Renal cortex interstitium (tissue), 11 donors: ENCODE results near the gene GAB2. TPM values are rescaled to one million over a fixed set of nuclear protein-coding genes. Genes with fewer than 3 reads are reported as not detected.

ENCODE experiments used
- DNase-seq, 11 donors: peaks; one replicate each; pipeline ENCODE4 v3.0.0-alpha.2; 2013; ENCODE audit warnings: low read depth in 9 of 11, low spot score in 4 of 11; ENCODE audit errors: extremely low read depth in 1 of 11
- polyA plus RNA-seq, 3 donors: library from polyadenylated mRNA; unstranded; fragments of 120-200 nt; gene quantifications; one replicate each; pipeline ENCODE4 v1.2.1, GENCODE V29; 2013; ENCODE audit not compliant: insufficient read length in 3 of 3

The GAB2 gene
- polyA plus RNA-seq, 3 donors, result 16.3 to 18.9 (median 18.8) TPM

- no peak for DNase-seq
Measured at GRCh38 chr11:78432058-78432515, 14.5 kb upstream of the GAB2 start.

- DNase-seq, result no peak
Measured at GRCh38 chr11:78429660-78430059, 12.0 kb upstream of the GAB2 start.

DNA sequence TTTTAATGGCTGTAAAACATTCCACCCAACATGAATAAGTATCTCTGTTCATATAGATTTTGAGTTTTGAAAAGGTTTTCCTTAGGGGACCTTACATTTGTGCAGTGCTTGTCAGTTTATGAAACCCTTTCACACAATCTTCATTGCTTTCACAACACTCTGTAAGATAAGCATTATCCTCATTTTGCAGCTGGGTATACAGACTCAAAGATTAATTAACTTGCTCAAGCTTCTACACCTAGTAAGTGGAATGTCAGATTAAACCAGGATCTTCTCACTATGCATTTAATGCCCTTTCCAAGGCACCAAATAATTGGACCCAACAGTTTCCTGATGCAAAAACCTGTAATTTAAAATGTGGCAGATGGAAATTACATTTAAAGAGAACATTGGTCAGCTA, 11.6 kb upstream of the GAB2 start:
- no peak for DNase-seq

- DNase-seq, result no peak
Measured at GRCh38 chr11:78428773-78429172, 11.2 kb upstream of the GAB2 start.

DNA sequence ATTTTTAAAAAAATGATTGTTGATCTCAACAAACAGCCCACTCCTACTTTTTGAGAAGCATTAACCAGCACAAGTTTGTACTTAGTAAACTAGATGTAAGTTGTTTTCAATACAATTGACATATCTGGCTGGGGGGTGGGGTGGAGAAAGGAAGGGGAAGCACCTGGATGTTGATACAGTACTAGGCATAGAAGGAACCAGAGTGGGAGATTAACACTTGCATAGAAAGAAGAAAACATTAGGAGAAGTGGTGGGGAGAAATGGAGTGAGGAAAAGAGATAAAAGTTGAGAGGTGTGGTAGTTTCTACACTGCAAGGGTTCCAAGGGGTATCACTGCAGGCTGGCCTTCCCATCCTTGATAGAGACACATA, 10.6 kb upstream of the GAB2 start:
- DNase-seq, result no peak

- DNase-seq, result no peak
Measured at GRCh38 chr11:78427615-78428265, 10.1 kb upstream of the GAB2 start.

DNA sequence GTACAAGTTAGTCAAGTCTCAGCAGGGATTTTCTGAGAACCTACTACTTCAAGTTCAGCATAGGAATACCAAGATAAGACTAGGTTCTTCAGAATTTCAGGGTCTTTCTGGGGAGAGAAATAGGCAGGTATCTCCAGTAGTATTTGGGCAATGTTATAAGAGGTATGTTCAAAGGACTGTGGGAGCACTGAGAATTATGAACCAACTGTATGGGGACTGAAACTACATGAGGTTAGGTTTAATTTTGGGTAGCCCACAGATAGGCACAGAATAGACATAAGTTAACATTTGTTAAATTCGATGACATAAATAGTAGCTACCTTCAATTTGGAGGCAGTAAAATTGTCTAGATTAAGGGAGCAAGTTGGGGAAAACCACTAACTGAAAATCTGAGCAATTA, 9.2 kb upstream of the GAB2 start:
- no peak for DNase-seq

DNA sequence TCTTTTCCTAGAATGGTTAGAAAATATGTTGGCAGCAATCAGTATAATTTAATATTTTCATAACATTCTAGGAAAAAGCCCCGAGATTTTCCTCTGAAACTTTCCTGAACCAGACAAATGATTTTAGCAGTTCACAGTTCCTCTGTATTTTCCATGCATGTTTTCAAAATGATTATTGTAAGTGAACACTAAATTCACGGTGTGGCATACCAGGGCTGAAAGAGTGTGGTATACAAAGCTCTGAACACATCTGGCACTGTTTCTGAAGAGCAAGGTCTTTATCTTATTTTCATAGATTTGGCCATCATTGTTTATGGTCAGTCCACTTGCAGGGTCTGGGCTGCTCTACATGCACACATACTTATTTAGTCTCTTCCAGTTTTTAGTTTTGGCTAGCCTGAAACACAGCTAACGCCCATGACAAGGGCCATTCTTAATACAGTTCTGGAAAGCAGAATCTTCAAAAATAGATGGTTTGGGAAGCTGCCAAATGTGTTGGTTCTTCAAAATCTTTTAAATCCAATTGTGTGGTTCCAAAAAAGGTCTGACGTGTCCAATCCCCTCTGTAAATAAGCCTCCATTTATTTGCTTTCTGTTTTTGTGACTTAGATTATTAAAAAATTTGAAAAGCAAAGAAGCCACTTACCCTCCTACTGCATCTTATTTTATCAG, 7.9 kb upstream of the GAB2 start:
- no peak for DNase-seq

DNA sequence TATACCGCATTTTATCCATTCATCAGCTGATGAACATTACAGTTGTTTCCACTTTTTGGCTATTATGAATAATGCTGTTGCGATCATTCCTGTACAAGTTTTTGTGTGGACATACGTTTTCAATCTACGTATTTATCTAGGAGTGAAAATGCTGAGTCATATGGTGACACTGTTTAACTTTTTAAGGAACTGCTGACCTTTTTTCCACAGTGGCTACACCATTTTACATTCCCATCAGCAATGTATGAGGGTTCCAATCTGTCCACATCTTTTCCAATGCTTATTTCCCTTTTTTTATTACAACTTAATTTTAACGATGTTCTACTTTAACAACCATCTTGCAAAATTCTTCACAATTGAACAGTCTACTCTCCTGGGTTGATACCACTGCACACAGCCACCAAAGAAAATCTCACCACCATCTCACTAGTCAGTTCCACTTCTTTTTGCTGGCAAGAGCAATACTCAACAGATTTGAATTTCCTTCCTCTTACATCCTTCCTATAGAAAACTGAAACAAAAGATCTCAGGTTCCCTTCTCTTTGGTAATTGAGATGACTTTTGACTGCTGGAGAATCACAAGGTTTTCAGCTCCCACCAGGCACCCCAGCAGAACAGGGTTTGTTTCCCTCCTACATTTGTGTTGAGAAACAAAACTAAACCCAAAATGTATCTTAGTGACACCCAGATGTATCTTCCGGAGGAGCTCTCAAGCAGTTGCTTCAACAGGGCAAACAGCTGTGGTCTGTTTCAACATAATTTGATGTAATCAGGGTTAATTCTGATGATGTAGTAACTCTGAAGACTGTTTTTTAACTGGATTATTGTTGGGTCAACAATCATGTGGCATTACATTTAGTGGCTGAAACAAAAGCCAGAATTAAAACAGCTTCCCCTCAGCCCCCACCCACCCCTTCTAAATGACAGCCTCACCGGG, 7.0 kb upstream of the GAB2 start:
- DNase-seq, result no peak

DNA sequence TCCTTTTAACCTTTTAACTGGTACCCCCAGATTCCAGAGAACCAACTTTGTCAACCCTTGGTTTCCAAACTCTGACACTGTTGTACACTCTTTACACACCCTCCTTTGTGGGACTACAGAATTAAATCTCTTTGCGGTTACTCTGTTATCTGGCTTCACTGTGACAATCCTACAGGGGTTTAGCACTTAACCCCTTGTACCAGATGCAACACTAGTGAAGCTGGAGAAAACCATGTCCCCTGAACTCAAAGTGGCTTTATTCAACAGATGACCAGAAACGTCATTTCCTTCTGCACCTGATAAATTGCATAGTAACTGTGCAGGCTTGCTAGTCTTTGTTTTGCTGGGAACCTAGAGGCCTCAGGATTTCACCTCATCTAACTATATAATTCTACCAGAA, 5.6 kb upstream of the GAB2 start:
- DNase-seq, result no peak

GRCh38 chr11:78420796-78421209, 3.2 kb upstream of the GAB2 start:
- peak in 6 of 11 donors; percentile 36 to 65 (median 48) for DNase-seq

DNA sequence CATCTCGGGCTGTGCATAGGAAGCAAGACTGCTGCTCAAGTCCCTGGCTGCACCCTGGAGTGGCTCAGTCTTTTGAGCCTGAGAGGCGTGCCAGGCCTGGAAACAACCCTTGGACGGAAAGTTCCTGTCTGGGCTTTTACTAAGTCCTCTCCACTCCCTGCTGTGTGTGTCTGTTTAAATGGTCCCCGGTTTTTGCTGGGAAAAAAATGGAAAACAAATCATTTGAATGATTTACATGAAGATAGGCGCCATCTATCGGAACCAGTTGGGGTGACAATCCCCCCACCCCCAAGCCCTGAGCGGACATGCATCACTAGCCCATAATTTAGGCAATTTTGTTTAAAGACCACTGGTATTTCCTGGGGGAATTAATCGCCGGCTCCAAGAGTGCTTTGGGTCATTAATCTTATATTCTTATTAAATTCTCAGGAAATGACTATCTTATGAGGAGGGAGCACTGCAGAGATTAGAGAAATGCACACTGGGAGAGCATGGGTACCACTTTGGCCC, 2.7 kb upstream of the GAB2 start:
- peak; percentile 57 to 83 (median 74) for DNase-seq

DNA sequence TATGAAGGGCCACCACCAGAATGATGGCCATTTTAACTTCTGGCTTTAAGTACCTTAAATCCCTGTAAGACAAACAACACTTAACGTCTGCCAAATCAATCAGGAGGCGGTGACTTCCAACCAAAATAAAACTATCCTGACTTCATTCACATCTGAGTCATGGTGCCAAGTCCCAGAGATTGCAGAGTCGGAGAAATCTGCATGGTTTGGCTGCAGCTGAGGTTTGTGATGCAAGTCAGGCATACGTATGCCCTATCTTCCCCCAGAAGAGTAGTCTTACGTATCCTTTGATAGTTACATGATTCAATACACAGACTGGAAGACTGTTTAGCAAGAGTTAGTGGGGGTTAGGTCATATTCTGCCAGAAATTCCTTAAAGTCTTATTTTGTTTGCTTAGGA, 1.7 kb upstream of the GAB2 start:
- DNase-seq, result peak in 1 of 11 donors; percentile 9

DNA sequence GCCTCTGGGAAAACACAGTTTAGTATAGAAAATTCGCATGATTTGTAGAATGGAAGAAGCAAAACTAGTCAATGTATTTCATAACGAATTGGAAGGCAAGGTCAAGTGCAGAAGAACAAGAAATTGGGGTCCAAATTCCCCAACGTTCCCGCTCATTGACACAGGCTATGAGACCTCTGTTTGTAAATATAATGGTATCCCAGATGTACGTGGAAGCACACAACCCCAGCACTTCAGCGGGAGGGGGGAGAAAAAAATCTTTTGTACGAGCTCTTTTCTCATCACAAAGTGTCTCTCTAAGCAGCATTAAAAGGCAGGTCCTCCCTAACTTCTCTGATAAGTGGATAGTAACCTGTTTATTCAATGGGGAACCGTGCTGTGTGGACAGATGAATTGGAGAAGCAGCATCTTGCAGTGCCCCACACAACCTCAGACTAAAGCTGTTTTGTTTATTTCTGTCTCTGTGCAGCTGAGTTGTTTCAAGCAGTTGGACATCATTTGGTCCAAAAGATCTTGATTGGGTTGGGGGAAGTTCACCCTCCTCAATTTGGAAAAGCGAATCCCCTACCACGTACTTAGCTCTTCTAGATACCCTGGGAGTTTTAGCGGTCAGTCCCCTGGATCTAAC, 1.1 kb upstream of the GAB2 start:
- peak in 2 of 11 donors; percentile 2 to 7 for DNase-seq

DNA sequence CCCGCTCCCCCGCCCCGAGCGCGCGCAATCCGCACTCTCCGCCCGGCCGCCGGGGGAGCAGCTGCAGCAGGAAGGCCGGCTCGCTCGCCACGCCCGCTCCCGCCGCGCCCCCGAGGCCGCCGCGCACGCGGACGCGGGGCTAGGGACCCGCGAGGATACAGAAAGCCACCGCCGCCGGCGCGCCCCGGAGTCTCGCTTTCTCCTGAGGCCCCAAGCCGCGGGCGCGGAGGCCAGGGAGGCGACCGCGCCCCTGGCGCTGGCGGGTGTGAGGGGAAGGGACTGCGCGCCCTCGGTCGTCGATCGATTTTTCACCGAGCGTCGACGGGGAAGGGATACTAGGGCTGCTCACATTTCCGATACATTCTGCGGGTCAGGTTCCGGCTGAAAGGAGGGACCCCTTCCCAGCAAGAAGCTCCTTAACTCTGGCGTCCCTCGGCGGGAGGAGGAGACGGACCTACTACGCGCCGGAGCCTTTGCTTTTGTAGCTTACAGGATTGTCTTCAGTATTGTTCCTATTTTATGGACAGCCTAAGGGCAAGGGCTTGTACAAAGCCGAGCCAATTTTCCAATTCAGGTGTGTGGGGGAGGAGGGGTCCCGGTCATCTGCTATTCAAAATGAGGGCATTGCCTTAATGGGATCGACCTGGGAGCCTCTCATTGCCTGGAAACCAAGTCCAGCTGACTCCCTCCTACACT, 416 bp upstream of the GAB2 start:
- peak in 8 of 11 donors; percentile 15 to 83 (median 76) for DNase-seq

- DNase-seq, result peak in 7 of 11 donors; percentile 68 to 82 (median 79)
Measured at GRCh38 chr11:78416285-78417174, 1.1 kb downstream of the GAB2 start.

- no peak for DNase-seq
Measured at GRCh38 chr11:78415338-78415737, 2.3 kb downstream of the GAB2 start.
